Astrocyte (in vitro differentiated cells and primary cell): ENCODE results near the gene TIMP4. TPM values are rescaled to one million over a fixed set of nuclear protein-coding genes. Genes with fewer than 3 reads are reported as not detected.

Source experiments
- DNase-seq: peaks from one replicate; pipeline ENCODE4 v3.0.0-alpha.2; 2010; ENCODE audit warnings: low read depth
- FAIRE-seq: peaks from 2 replicates; lab custom pipeline; 2011; peaks lifted over from hg19 to GRCh38; lab: Jason Lieb, UNC
- H2AFZ ChIP-seq: 2 replicates; pipeline ENCODE4 v1.6.0; 2012; ENCODE audit warnings: low read depth, low read length, inconsistent platforms
- H3K27ac ChIP-seq: 2 replicates; pipeline ENCODE4 v1.5.1; 2011; ENCODE audit warnings: low read depth, low read length, inconsistent platforms
- H3K27me3 ChIP-seq: 2 replicates; pipeline ENCODE4 v1.6.0; 2011; ENCODE audit warnings: low read length, inconsistent platforms; ENCODE audit not compliant: insufficient read depth
- H3K36me3 ChIP-seq: 2 replicates; pipeline ENCODE4 v1.5.1; 2011; ENCODE audit warnings: low read length, inconsistent platforms; ENCODE audit not compliant: insufficient read depth
- H3K4me1 ChIP-seq: 2 replicates; pipeline ENCODE4 v1.5.1; 2011; ENCODE audit warnings: low read length, inconsistent platforms; ENCODE audit not compliant: insufficient read depth
- H3K4me2 ChIP-seq: 2 replicates; pipeline ENCODE4 v1.6.0; 2012; ENCODE audit warnings: low read length, inconsistent platforms
- H3K4me3 ChIP-seq: 2 replicates; pipeline ENCODE4 v1.5.1; 2011; ENCODE audit warnings: low read depth, mild to moderate bottlenecking, low read length, inconsistent platforms; ENCODE audit not compliant: insufficient read depth
- H3K79me2 ChIP-seq: 2 replicates; pipeline ENCODE4 v1.6.0; 2012; ENCODE audit warnings: mild to moderate bottlenecking, low read length, inconsistent platforms; ENCODE audit not compliant: insufficient read depth
- H3K9ac ChIP-seq: 2 replicates; pipeline ENCODE4 v1.6.0; 2012; ENCODE audit warnings: mild to moderate bottlenecking, low read length, inconsistent platforms
- H3K9me3 ChIP-seq: 2 replicates; pipeline ENCODE4 v1.5.1; 2012; ENCODE audit warnings: low read depth, mild to moderate bottlenecking, low read length, inconsistent platforms; ENCODE audit not compliant: insufficient read depth
- H4K20me1 ChIP-seq: 2 replicates; pipeline ENCODE4 v1.6.0; 2012; ENCODE audit warnings: low read length, inconsistent platforms; ENCODE audit not compliant: insufficient read depth
- H3K27ac Mint-ChIP-seq: one replicate; pipeline ENCODE4 v1.8.0; 2021; ENCODE audit warnings: mild to moderate bottlenecking, mixed read lengths; ENCODE audit not compliant: unreplicated experiment
- H3K27me3 Mint-ChIP-seq: one replicate; pipeline ENCODE4 v1.8.0; 2021; ENCODE audit warnings: low read depth, mixed read lengths; ENCODE audit not compliant: unreplicated experiment
- H3K36me3 Mint-ChIP-seq: one replicate; pipeline ENCODE4 v1.8.0; 2021; ENCODE audit warnings: low read depth, mixed read lengths; ENCODE audit not compliant: unreplicated experiment
- H3K4me1 Mint-ChIP-seq: one replicate; pipeline ENCODE4 v1.8.0; 2021; ENCODE audit warnings: low read depth, mixed read lengths; ENCODE audit not compliant: unreplicated experiment
- H3K4me3 Mint-ChIP-seq: one replicate; pipeline ENCODE4 v1.8.0; 2021; ENCODE audit warnings: mild to moderate bottlenecking, moderate library complexity, mixed read lengths; ENCODE audit not compliant: unreplicated experiment
- H3K9me3 Mint-ChIP-seq: one replicate; pipeline ENCODE4 v1.8.0; 2021; ENCODE audit warnings: mild to moderate bottlenecking, mixed read lengths; ENCODE audit not compliant: unreplicated experiment
- CTCF ChIP-seq: IDR thresholded peaks from 2 replicates; pipeline ENCODE4 v1.5.1; 2011; ENCODE audit warnings: low read depth, mild to moderate bottlenecking, inconsistent platforms, low read length, moderate library complexity; ENCODE audit not compliant: insufficient read depth
- EZH2 ChIP-seq: IDR thresholded peaks from 2 replicates; pipeline ENCODE4 v1.6.1; 2012; ENCODE audit warnings: mild to moderate bottlenecking, low read length, inconsistent platforms; ENCODE audit not compliant: insufficient read depth
- total RNA-seq: library from RNA; stranded (reverse); gene quantifications from 2 replicates; pipeline ENCODE4 v1.2.1, GENCODE V29; 2021

The TIMP4 gene
- total RNA-seq, 1 donor from 2014 or later: 2.0 TPM

- FAIRE-seq: no peak
Measured at GRCh38 chr3:12190221-12190807, 31.6 kb upstream of the TIMP4 start.

GRCh38 chr3:12188681-12189287, 30.1 kb upstream of the TIMP4 start:
- Histone ChIP-seq H4K20me1 (no peaks in the 10 kb centered on the region), H3K9ac (no peak overlapping the region), H3K4me1 (peaks cover 33% of the 10 kb centered on the region), H3K36me3 (no peaks in the 10 kb centered on the region), H3K4me3 (no peak overlapping the region), H3K9me3 (no peaks in the 10 kb centered on the region), H3K27me3 (no peaks in the 10 kb centered on the region), H3K27ac (peak overlapping the region; percentile 79), H3K4me2 (peak overlapping the region; percentile 84), H2AFZ (no peak overlapping the region), H3K79me2 (no peaks in the 10 kb centered on the region)
- TF ChIP-seq EZH2 (no peak), CTCF (no peak)
- peaks cover 4% of the 10 kb centered on the region for H3K9me3 Mint-ChIP-seq
- H3K4me3 Mint-ChIP-seq: no peak overlapping the region
- DNase-seq (no peak), FAIRE-seq (no peak)
- peak overlapping the region; percentile 18 for H3K27ac Mint-ChIP-seq
- peaks cover 27% of the 10 kb centered on the region for H3K4me1 Mint-ChIP-seq
- peaks cover 2% of the 10 kb centered on the region for H3K36me3 Mint-ChIP-seq
- H3K27me3 Mint-ChIP-seq: peaks cover 1% of the 10 kb centered on the region

More at GRCh38 chr3:12190221-12190807, 31.6 kb upstream of the TIMP4 start:
- peaks cover 1% of the 10 kb centered on the region for H3K27me3 Mint-ChIP-seq
- peaks cover 4% of the 10 kb centered on the region for H3K9me3 Mint-ChIP-seq
- no peak overlapping the region for H3K4me3 Mint-ChIP-seq
- Histone ChIP-seq H3K9ac (no peak overlapping the region), H3K4me1 (peaks cover 48% of the 10 kb centered on the region), H3K4me2 (no peak overlapping the region), H3K36me3 (no peaks in the 10 kb centered on the region), H2AFZ (no peak overlapping the region), H3K4me3 (no peak overlapping the region), H3K79me2 (no peaks in the 10 kb centered on the region), H3K27me3 (no peaks in the 10 kb centered on the region), H3K9me3 (no peaks in the 10 kb centered on the region), H4K20me1 (no peaks in the 10 kb centered on the region), H3K27ac (no peak overlapping the region)
- no peak overlapping the region for H3K27ac Mint-ChIP-seq
- no peak for DNase-seq
- TF ChIP-seq CTCF (no peak), EZH2 (no peak)
- H3K4me1 Mint-ChIP-seq: peaks cover 42% of the 10 kb centered on the region
- H3K36me3 Mint-ChIP-seq: peaks cover 2% of the 10 kb centered on the region

GRCh38 chr3:12188328-12188648, 29.6 kb upstream of the TIMP4 start:
- Histone ChIP-seq H3K9me3 (no peaks in the 10 kb centered on the region), H3K36me3 (no peaks in the 10 kb centered on the region), H3K79me2 (no peaks in the 10 kb centered on the region), H3K4me3 (no peak overlapping the region), H2AFZ (no peak overlapping the region), H3K27ac (peak overlapping the region; percentile 79), H4K20me1 (no peaks in the 10 kb centered on the region), H3K27me3 (no peaks in the 10 kb centered on the region), H3K4me1 (peaks cover 31% of the 10 kb centered on the region), H3K9ac (peak overlapping the region; percentile 77), H3K4me2 (peak overlapping the region; percentile 84)
- Mint-ChIP-seq H3K27me3 (peaks cover 1% of the 10 kb centered on the region), H3K27ac (peak overlapping the region; percentile 18), H3K9me3 (peaks cover 4% of the 10 kb centered on the region), H3K4me3 (no peak overlapping the region), H3K36me3 (peaks cover 2% of the 10 kb centered on the region), H3K4me1 (peaks cover 25% of the 10 kb centered on the region)
- FAIRE-seq (no peak), DNase-seq (no peak)
- TF ChIP-seq EZH2: no peak
- TF ChIP-seq CTCF: no peak
